GM19043 (cell line): ENCODE data around the gene KCNAB1.
"Not testable (repeated sequence)": the region's sequence is repeated elsewhere in the genome, so short reads cannot be mapped to it uniquely, and the experiment has no call there.

Source experiments
- ATAC-seq: cut with Tn5 transposase; IDR thresholded peaks from one replicate; pipeline ENCODE4 v1.9.1; 2021; ENCODE audit warnings: low read depth; ENCODE audit not compliant: unreplicated experiment

The KCNAB1 gene

DNA sequence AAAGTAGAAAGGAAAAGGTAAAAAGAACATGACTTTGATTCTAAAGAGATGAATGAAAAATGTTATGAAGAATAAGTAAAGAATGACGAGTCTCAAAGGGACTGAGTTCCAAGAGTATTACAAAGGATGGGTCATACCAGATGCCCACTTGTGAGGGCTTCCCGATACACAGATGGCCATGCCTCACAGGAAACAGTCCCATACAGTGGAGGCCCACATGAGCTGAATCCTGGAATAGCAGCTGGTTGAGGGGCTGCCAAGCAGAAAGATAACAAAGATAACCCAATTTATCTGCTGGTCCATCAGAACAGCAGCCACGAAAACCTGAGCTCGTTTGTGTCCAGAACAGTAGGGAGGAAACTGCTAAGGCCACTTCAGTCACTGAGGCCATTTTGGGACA is 430.9 kb downstream of the KCNAB1 start:
- ATAC-seq = no peak

DNA sequence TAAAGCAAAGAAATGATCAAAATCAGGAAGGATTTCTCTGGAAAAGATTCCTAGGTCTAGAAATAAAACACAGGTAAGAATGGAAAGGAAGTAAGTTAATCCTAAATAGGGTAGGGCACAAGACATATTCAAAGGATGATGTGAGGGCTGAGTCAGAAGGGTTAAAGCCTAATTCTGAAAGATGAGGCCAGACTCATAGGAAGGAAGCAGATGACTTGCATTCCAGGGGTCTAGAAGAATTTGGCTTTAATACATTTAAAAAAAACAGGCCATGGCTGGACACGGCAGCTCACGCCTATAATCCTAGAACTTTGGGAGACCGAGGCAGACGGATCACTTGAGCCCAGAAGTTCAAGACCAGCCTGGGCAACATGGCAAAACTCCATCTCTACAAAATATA is 431.4 kb downstream of the KCNAB1 start:
- ATAC-seq = no peak

GRCh38 chr3:156552973-156553372 is 432.6 kb downstream of the KCNAB1 start:
- ATAC-seq = no peak

DNA sequence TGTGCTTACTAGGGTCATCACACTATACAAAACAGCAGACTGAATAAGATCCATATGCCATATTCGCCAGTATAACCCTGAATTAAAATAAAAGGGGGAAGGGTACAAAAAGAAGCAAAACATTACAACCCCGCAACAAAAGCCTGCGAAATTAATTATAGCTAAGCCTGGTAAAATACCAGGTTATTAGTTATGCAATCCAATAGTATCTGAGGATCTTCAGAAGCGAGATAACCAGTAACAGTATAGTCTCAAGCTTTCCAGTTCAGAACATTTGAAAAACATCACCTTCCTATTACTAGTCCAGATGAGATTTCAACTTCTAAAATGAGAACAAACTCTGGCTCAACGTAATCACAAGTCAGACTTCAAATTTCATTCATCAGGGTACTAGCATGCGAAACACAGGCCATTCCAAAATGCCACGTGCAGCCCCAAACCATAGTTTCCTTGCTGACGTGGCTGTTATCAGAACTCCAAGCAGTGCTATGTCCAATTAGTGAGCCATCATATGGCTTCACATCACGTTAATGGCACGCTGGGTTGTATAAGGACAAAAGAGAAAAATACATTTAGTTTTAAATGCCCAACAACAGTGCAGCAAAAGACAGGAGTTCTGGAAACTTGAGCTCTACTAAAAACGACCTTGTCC is 433.5 kb downstream of the KCNAB1 start:
- no peak for ATAC-seq

DNA sequence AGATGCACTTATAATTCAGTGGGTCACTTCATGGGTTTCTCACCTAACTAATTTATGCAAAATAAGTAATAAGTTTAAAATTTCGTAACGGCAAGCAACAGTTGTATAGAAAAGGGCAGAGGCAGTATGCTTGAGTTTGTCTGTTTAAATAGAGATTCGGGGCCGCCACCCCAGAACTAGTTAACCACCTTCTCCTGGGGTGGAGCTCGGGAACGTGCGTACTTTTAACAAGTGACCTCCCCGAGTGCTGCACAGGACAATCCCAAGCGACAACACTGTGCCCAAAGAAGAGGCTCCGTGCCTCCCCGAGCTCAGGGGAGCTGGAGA is 434.1 kb downstream of the KCNAB1 start:
- no peak for ATAC-seq

DNA sequence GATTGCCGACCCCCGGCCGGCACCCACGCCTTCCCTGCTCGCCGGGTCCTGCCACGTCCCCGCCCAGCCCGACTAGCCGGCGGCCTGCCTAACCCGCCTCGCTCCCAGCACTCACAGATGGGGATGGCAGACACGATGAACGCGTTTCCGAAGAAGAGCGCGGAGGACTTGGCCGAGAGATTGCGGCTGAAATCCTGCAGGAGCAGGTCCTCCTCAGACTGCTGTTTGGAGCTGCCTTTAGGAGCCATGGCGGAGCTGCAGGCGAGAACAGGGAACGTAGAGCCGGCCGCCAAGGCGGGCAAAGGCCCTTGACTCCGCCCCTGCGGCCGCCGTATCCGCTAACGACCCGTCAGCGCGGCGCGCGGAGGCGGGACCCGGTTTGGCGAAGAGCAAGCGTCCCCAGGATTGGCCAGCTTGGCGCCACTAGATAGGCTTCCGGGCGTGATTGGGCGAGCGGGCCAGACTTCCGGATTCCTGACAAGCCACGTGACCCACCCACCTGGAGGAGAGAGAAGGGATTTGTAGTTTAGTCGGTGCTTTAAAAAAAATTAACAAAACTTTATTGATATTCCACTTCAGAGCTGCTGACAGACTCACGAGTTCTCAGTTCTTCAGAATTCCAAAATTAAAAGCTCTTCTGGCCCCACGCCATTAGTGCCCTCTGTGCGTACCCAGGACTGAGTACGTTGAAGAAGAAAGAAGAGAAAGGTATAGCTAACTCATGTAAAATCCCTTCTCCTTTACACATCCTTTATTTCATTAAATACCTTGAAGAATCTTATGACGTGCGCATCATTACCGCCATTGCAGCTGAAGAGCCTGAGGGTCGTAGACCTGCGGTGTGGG is 434.7 kb downstream of the KCNAB1 start, which contains the start of gene SSR3:
SSR3 (minus strand) TSS at position 276 of the 846 bp plus-strand sequence; CDS start at position 248, 28 bp downstream.
- peak; percentile 99 for ATAC-seq

DNA sequence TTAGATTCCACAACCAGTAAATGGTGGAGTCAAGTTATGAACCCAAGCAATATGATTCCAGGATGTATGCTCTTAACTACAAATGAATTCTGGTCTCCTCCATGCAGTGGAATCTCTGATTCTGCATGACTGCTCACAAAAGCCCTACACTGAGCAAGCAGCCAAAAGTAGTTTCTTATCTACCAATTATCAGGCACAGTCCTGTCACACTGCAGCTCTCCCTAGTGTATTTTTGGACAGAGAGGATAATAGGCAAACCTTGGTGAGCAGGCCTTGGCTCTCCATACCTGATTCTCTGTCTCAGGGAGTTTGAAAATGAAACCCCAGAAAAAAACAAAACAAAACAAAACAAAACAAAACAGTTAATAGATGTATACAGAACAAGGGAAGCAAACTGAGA is 438.0 kb downstream of the KCNAB1 start:
- ATAC-seq = no peak

- no peak for ATAC-seq
These were observed 438.9 kb downstream of the KCNAB1 start for GRCh38 chr3:156559321-156559720.

- no peak for ATAC-seq
These were observed 441.2 kb downstream of the KCNAB1 start for GRCh38 chr3:156561533-156561932.

GRCh38 chr3:156562486-156562885 is 442.1 kb downstream of the KCNAB1 start:
- not testable (repeated sequence) for ATAC-seq

DNA sequence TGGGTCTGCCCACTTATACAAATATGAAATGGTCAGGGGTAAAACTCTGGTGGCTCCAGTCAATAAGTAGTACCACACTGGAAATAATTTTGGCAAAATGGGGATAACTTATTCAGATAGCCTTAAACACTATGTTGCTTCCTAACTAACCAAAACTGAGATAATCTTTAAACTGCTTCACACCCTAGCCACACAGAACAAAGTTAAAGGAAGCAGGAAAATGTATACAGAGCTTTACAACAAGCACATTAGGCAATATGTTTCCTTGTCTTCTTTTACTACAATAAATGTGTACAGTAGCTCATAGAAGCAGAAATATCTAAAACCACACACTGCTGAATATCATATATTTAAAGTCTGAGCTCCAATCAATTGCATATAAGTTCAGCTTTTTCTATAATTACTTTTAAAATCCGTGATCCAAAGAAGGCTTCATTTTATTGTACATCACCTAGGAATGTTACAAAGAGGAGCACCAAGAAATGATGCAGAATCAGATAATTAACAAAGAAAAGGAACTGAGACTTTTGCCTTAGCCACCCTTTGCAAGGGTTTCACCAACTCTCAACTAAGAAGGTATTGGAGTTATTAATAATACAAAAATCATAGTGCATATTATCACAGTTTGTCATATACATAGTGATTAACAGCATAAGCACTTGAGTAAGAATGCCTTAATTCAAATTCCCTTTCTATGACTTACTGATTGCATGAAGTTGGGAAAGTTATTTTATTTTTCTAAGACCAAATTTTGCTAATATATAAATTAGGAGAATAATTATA is 443.7 kb downstream of the KCNAB1 start:
- ATAC-seq = no peak

DNA sequence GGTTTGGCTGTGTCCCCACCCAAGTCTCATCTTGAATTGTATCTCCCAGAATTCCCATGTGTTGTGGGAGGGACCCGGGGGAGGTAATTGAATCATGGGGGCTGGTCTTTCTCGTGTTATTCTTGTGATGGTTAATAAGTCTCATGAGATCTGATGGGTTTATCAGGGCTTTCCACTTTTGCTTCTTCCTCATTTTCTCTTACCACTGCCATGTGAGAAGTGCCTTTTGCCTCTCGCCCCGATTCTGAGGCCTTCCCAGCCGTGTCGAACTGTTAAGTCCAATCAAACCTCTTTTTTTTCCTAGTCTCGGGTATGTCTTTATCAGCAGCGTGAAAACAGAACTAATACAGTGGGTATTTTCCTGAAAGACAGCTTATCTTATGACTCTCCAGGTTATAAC is 448.6 kb downstream of the KCNAB1 start:
- ATAC-seq = not testable (repeated sequence)

DNA sequence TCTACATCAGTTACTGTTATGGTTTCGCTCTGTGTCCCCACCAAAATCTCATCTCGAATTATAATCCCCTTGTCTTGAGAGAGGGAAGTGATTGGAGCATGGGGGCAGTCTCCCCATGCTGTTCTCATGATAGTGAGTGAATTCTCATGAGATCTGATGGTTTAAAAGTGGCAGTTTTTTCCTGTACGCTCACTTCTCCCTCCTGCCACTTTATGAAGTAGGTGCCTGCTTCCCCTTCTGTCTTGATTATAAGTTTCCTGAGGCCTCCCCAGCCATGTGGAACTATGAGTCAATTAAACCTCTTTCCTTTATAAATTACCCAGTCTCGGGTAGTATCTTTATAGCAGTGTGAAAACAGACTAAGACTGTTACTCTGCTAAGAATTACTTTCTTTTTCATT is 449.5 kb downstream of the KCNAB1 start:
- ATAC-seq = not testable (repeated sequence)

- no peak for ATAC-seq
These were observed 455.3 kb downstream of the KCNAB1 start for GRCh38 chr3:156575641-156576040.

DNA sequence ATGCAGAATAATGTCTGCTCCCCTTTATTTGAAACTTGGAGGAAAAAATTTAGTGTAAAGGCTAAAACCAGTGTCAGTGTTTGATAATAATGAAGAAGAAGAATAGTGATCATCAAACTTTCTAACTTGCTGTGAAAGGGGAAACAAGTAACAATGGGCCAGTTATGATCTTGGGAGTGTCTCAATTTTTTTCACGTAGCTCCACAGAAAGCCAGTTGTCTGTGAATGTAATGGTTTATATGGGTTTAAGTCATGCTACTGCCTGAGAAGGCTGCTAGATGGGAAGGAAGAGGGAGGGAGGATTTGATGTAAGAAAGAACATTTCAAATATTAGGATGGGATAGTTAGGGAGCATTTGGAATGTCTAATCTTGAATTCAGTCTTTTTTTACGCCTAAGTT is 455.7 kb downstream of the KCNAB1 start:
- ATAC-seq = no peak

- ATAC-seq = no peak
These were observed 456.4 kb downstream of the KCNAB1 start for GRCh38 chr3:156576651-156577348.

GRCh38 chr3:156577736-156578135 is 457.4 kb downstream of the KCNAB1 start:
- no peak for ATAC-seq

GRCh38 chr3:156579427-156579851 is 459.1 kb downstream of the KCNAB1 start:
- ATAC-seq = no peak

DNA sequence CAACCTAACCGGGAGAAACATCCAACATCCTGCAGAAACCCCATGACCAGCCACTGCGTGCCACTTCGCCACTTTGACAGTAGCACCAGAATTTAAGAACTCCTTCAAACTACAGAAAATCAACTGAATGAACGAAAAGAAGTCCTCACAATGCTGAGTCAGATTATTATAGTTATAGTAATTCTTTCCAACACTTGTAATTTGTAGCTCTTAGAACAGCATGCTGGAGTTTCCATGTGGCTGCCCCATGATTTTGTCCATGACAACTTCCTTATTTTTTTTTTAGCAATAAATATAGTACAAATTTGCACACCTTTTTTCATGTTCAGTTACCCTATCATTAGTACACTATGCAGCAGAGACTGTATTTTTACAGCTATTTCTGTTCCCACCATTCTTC is 460.7 kb downstream of the KCNAB1 start:
- ATAC-seq = no peak

- ATAC-seq = no peak
These were observed 461.6 kb downstream of the KCNAB1 start for GRCh38 chr3:156581954-156582353.
